ENCODE results near the gene PAX1.

Gene PAX1

GRCh38 chr20:21714297-21715192 is 9.1 kb downstream of the PAX1 start:
- DNase-seq, result no peak
- peaks cover 38% of the 10 kb centered on the region for H3K27me3 ChIP-seq (replicated peaks)
- in situ Hi-C loops (cut with HindIII; ENCODE audit: low pct_ligation_motif_present, low sequenced_read_pairs), result no loop called here
- no peaks in the 10 kb centered on the region for H3K36me3 ChIP-seq (replicated peaks)
- H3K27ac ChIP-seq, result no peak overlapping the region
- no peak for TF ChIP-seq CTCF (IDR thresholded peaks at IDR 0.05; ENCODE audit: low read depth, low read length, missing control alignments)
- no peak overlapping the region for H3K4me3 ChIP-seq (ENCODE audit: low read depth, low read length)

GRCh38 chr20:21715193-21715881 is 9.9 kb downstream of the PAX1 start:
- TF ChIP-seq CTCF (IDR thresholded peaks at IDR 0.05; ENCODE audit: low read depth, low read length, missing control alignments), result no peak
- in situ Hi-C loops (cut with HindIII; ENCODE audit: low pct_ligation_motif_present, low sequenced_read_pairs), result no loop called here
- DNase-seq, result no peak
- Histone ChIP-seq H3K27me3 (replicated peaks) (peaks cover 34% of the 10 kb centered on the region), H3K4me3 (ENCODE audit: low read depth, low read length) (no peak overlapping the region), H3K36me3 (replicated peaks) (no peaks in the 10 kb centered on the region), H3K27ac (no peak overlapping the region)

- in situ Hi-C loops (cut with HindIII; ENCODE audit: low pct_ligation_motif_present, low sequenced_read_pairs), result no loop called here
- H3K4me3 ChIP-seq (ENCODE audit: low read depth, low read length), result no peak overlapping the region
- peaks cover 7% of the 10 kb centered on the region for H3K27me3 ChIP-seq (replicated peaks)
- peak; percentile 74 for DNase-seq
- H3K36me3 ChIP-seq (replicated peaks), result no peaks in the 10 kb centered on the region
- peak; percentile 66 for TF ChIP-seq CTCF (IDR thresholded peaks at IDR 0.05; ENCODE audit: low read depth, low read length, missing control alignments)
- no peak overlapping the region for H3K27ac ChIP-seq
Measured at GRCh38 chr20:21719592-21720214, 14.2 kb downstream of the PAX1 start.

- Histone ChIP-seq H3K27me3 (replicated peaks) (no peaks in the 10 kb centered on the region), H3K36me3 (replicated peaks) (no peaks in the 10 kb centered on the region), H3K4me3 (ENCODE audit: low read depth, low read length) (no peak overlapping the region), H3K27ac (no peak overlapping the region)
- no peak for TF ChIP-seq CTCF (IDR thresholded peaks at IDR 0.05; ENCODE audit: low read depth, low read length, missing control alignments)
- no peak for DNase-seq
- in situ Hi-C loops (cut with HindIII; ENCODE audit: low pct_ligation_motif_present, low sequenced_read_pairs), result no loop called here
Measured at GRCh38 chr20:21725892-21726291, 20.4 kb downstream of the PAX1 start.

GRCh38 chr20:21729316-21729715 is 23.9 kb downstream of the PAX1 start:
- Histone ChIP-seq H3K27ac (no peak overlapping the region), H3K36me3 (replicated peaks) (no peaks in the 10 kb centered on the region), H3K4me3 (ENCODE audit: low read depth, low read length) (no peak overlapping the region), H3K27me3 (replicated peaks) (no peaks in the 10 kb centered on the region)
- DNase-seq, result no peak
- in situ Hi-C loops (cut with HindIII; ENCODE audit: low pct_ligation_motif_present, low sequenced_read_pairs), result no loop called here
- no peak for TF ChIP-seq CTCF (IDR thresholded peaks at IDR 0.05; ENCODE audit: low read depth, low read length, missing control alignments)
